HG02759 (cell line): ENCODE results near the gene RAB25.
"Not testable (repeated sequence)": the region's sequence is repeated elsewhere in the genome, so short reads cannot be mapped to it uniquely, and the experiment has no call there.

Experiments
- ATAC-seq: cut with Tn5 transposase; IDR thresholded peaks from one replicate; pipeline ENCODE4 v1.9.1; 2021; ENCODE audit warnings: mild to moderate bottlenecking, moderate library complexity; ENCODE audit not compliant: unreplicated experiment

RAB25 gene

DNA sequence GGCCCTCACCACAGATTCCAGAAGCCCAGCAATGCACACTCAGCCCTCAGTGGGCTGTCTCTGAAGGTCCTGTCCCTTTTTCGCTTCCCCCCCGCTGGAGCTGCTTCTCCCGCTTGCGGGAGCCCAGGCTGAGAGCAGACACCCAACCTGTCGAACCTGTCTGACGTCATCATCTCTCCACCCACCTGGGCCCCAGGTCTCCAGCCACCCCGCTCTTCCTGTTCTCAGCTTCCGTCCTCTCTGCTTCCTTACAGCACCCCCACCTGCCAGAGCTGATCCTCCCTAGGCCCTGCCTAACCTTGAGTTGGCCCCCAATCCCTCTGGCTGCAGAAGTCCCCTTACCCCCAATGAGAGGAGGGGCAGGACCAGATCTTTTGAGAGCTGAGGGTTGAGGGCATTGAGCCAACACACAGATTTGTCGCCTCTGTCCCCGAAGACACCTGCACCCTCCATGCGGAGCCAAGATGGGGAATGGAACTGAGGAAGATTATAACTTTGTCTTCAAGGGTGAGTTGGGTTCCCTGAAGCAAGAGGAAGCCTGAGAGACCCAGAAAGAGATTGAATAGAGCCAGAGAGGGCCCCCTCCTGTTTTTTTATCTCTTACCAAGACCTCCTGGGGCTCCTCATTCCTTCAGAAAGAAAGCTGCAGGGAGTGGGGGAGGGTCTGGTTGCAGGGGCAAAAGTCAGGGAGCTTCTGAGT is at the start of gene RAB25:
TSS of gene RAB25 (plus strand) at position 224 of the 700 bp plus-strand sequence. CDS start at position 465, 241 bp downstream.
- no peak for ATAC-seq

DNA sequence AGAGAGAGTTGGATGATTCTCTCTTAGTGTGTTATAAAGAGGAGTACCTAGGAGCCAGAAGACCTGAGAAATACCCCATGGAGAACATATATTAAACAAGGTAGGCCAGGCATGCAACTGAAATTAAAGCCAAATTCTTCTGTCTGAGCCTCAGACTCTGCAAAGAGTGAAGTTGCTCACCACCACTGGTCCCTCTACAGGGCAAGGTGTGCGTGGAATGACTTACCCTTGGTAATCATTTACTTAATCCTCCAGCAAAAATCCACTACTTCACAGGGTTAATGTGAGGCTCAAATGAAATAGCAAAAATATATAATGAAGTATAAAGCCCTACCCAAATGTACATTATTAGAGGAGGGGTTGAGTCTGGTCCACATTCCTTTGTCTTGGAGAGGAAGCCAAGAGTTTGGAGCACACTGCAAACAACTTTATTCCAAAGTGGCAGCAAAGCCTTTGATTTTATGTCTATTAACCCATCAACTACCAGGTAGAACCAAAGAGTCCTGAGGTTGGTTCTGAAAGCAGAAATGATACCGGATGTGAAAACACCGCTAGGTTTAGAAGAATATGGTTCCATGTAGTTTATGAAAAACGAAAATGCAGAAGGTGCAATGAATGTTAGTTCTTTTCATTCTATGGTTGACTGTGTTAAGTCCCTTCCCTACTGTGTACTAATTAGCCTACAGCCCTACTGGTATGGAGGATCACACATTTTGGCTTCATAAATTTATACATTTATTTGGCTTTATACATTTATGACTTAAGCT is 48.7 kb upstream of the RAB25 start:
- ATAC-seq: peak; percentile 79

DNA sequence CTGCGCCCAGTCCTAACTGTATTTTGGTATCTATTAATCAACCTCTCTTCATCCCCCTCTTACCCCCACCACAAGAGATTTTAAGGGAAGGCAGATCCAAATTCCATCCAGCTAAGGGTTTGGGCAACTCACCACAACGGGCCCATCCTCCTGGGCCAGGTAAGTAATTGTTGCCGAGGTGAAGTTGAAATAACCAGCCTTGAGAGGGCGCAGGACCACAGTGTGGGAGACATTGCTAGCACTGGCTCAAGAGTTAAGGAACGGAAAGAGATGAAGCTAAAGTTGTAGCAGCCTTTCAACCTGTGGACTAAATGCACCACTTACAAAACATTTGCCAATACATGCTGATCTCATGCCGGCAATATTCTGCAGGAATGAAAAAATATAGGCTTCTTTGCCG is 46.1 kb upstream of the RAB25 start:
- ATAC-seq: no peak

DNA sequence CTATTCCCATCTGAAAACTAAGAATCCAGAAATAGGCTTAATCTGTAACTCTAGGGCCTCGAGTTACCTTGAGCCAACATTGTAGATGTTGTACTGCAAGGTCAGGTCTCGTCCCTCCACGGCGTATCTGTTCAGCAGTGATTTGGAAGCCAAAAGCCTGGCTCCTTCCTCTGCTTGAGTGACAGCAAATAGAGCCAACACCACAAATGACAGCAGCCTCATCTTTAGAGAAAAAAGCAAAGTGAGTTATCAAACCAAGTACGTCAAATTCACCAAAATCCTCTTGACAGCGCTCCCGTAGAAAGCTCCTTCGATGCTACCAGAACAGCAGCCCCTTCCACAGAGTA is 41.0 kb upstream of the RAB25 start:
- ATAC-seq: no peak

DNA sequence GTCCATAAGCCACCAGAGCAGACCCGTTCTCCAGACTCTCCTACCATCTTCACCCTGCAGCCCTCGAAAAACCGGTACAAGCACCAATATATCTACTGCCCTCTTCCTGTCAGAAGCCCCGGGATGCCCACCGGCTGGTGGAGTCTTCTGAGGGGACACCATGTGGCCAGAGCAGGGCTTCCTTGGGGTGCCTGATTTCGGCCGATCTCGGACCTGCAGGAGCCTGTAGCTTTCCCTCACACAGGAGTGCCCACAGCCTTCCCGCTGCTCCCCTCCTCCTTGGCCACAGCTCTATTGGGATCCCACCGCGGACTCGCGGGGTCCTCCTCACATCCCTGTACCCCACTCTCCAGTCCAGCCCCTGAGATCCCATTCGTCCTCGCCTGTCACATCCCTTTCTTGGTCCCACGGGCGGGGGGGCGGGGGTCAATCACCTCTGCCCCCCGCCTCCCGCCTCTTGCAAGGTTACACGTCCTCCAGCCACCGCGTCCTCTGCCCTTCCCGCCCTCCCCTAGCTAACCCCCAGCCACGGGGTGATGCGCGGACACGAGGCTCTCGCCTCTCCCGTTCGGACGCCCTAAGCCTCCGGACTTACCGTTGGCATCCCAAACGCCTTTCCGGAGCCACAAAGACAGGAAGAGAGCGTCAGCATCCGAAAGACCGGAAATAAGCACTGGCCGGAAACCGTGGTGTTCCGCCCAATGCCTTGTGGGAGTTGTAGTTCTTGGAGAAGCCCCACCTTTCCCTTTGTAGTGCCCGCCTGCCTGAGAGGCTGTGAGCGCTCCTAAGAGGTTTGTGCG is 40.5 kb upstream of the RAB25 start, which contains the start of gene SSR2:
TSS of gene SSR2 (minus strand) at position 659 of the 800 bp plus-strand sequence. CDS start 784 bp downstream, outside the sequence.
- peak; percentile 98 for ATAC-seq

DNA sequence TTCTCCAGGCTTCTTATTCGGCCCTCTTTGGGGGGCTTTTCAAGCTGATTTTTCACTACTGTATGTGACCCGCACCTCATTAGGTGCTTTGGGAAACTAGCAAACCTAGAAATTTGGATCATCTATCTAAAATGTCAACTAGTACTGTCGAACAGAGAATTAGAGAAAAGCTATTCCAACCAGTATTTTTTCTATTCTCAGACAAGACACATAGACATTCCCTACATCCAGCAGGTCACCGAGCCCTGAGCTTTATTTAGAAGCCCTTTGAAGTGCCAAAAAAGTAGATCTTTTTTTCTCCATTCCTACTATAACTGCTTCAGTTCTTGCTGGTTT is 39.9 kb upstream of the RAB25 start:
- no peak for ATAC-seq

DNA sequence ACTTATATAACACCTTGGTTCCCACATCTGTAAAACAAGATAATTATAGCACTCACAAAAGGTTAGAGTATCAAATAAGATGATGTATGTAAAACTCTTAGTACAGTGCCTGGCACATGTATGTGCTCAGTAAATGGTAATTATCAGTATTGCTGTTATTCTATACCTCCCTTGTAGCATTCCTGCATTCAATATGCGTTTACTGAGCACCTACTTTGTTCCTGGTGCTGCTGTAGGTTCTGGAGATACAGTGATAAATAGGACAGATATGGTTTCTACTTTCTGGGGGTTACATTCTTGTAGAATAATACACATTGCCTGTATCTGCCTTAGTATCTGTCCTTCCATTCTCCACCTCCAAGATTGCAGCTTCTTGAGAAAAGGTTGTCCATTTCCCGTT is 39.0 kb upstream of the RAB25 start:
- no peak for ATAC-seq

DNA sequence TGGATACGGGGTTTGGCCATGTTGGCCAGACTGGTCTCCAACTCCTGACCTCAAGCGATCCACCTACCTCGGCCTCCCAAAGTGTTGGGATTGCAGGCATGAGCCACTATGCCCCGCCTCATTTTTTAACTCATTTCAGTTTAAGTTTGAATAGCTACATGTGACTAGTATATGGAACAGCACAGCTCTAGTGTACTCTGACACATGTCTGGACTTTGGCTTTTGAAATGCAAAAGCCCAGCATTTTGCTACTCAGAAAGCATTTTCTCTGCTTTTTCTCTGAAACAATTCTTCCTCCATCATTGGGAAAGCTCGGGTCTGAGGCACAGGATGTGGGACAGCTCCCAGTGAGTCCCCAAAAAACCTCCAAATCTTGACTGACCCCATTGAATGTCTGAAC is 36.2 kb upstream of the RAB25 start:
- no peak for ATAC-seq

DNA sequence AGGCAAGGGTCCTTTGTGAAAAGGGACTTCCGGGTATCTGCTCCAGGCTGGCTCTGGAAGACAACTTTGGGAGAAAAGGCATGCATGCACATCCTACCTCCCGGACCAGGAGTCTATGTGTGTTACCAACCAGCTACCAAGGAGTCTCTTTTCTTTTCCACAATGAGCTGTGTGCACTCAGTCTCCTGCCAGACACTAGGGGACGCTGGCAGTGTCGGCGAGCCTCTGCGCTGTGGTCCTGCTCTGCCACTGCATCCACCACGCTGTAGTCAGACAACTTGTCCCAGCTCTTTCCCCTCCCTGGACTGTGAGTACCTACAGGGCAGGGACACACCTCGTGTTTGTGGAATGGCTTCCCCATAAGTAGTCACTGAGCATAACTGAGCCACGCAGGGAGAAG is 35.1 kb upstream of the RAB25 start:
- no peak for ATAC-seq

DNA sequence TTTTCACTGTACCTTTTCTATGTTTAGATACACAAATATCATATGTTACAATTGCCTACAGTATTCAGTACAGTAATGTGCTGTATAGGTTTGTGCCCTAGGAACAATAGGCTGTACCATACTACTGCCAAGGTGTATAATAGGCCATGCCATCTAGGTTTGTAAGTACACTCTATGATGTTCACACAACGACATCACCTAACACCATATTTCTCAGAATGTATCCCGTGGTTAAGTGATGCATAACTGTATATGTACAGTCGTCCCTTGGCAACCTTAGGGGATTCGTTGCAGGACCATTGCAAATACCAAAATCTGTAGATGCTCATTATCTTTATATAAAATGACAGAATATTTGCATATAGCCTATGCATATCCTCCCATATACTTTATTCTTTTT is 34.4 kb upstream of the RAB25 start:
- no peak for ATAC-seq

DNA sequence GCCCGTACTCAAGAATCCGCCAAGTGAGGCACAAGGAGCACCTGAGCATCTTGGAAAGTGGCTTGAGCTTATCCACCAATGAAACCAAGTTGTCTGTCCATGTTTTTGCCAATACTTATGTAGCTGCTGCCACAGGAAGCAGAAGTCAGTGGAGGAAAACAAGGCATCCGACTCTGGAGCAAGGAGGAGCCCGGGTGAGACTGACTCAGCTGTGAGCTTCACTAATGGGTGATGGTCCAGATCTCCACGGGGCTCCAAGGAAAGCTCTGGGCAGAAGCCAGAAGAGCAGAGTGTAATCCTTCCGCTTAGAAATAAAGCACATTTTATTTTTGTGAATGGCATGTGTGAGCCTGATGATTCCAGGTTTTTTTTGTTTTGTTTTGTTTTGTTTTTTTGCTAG is 27.9 kb upstream of the RAB25 start:
- no peak for ATAC-seq

DNA sequence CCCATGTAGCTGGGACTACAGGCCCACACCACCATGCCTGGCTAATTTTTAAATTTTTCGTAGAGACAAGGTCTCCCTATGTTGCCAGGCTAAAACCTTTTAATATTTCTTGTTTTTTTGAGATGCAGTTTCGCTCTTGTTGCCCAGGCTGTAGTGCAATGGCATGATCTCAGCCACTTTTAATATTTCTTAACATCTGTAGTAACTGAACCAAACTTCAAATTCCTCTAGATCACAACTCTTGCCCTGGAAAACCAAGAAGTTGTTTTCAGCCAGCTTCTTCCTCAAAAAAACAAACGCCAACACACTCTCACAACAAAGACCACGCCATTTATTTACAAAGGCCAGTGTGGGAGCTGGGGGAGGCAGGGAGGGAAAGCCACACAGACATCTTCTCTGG is 26.0 kb upstream of the RAB25 start:
- ATAC-seq: not testable (repeated sequence)

DNA sequence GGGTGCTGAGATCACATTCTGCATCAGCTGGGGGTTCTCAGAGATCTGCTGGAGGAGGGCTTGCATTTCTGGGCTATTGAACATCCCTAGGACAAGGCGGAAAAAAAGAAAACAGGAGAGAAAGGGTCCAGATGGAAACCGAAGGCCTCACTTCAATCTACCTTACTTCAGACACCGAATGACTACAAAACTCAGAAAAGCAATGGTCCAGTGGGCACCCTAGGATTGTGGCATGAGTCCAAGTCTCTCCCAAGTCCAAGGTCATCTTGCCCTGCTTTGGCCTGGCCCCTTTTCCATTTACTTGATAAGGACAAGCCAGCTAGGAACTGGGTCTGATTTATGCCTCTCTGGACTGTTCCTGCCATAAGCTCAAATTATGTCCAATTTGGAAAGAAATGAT is 18.1 kb upstream of the RAB25 start:
- ATAC-seq: no peak

DNA sequence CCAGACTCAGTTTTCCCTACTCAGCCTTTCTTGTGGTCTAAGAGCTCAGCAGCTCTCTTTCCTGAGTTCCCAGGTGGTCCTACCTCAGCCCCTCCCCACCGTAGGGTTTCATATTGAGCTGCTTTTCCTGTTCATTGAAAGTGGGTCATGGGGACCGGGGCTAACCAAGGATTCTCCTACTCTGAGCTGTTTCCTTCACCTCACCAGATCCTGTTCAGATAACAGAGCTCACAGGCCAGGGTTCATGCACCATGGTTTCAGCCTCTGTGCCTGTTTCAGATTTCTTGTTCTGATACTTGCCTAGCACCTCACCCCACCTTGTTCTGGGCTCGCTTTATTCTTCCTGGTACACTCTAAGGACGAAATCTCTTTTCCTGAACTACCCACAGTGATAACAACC is 15.9 kb upstream of the RAB25 start:
- ATAC-seq: no peak

DNA sequence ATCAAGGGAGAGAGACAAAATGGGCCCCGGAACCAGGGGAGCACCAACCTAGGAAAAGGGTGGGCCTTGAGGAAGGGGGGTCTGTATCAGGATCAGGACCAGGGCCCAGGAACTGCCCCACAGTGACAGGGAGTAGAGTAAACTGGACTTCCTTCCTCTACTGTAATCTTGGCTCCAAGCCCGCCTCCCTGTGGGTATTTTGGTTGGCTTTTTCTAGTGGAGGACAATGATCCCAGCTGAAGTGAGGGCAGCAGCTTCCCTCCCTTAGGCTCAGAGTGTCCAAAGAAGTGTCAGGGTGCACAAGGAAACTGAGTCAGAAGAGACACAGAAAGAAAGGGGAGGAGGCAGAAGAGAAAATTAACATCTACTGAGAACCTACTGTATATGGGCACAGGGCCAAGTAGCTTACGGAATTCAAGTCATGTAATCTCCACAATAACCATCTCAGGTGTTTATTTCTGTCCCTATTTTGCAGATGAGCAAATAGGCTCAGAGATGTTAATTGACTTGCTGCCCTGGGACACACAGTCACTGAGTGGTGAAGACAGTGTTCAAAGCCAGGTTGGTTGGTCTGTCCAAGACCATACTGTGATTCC is 12.2 kb upstream of the RAB25 start:
- no peak for ATAC-seq

DNA sequence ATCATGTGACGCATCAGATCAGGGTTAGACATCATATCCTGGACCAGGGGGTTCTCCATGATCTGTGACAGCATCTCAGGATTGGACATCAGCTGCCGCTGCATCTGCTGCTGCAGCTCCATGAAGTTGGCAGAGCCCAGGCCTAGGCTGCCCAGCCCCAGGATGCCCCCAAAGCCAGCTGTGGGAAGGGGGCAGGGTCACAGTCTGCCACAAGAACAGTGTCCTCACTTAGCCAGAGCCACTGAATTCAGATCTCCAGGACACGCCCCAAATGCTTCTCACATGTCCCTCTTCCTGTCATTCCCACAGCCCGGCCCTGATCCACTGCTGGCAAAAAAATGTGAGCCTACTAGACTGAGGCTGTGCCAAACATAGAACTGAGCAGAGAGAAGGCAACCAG is 10.6 kb upstream of the RAB25 start:
- ATAC-seq: no peak

DNA sequence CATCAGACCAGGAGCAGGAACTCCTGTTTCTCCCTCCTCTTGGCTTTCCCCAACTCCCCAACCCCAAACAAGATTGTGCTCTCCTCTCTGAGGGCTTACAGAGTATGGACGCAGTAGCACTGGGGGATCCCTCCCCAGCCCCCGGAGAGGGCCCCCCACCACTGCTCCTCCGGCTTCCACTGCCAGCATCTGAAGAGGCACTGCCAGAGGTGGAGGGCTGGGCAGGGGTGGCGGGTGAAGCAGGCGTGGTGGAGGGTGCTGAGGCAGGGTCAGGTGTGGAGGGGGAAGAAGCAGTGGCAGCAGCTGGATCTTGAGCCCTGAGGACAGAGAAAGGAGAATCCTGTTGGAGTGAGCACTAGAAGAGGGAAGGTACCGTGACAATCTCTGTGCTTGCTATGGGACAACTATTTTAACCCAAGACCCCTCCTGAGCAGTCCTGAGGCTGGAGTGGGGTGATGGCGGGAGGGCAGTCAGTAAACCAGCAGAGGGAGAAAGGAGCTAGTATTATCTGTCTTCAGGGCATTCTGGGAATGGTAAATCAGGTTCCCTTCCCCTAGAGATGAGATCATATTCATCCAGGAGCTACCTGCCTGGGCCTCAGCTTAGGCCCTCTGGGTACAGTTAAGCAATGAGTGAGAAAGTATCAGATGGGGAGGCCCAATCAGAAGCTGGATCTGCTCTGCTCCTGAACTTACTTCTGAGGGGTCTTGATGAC is 9.8 kb upstream of the RAB25 start:
- no peak for ATAC-seq

DNA sequence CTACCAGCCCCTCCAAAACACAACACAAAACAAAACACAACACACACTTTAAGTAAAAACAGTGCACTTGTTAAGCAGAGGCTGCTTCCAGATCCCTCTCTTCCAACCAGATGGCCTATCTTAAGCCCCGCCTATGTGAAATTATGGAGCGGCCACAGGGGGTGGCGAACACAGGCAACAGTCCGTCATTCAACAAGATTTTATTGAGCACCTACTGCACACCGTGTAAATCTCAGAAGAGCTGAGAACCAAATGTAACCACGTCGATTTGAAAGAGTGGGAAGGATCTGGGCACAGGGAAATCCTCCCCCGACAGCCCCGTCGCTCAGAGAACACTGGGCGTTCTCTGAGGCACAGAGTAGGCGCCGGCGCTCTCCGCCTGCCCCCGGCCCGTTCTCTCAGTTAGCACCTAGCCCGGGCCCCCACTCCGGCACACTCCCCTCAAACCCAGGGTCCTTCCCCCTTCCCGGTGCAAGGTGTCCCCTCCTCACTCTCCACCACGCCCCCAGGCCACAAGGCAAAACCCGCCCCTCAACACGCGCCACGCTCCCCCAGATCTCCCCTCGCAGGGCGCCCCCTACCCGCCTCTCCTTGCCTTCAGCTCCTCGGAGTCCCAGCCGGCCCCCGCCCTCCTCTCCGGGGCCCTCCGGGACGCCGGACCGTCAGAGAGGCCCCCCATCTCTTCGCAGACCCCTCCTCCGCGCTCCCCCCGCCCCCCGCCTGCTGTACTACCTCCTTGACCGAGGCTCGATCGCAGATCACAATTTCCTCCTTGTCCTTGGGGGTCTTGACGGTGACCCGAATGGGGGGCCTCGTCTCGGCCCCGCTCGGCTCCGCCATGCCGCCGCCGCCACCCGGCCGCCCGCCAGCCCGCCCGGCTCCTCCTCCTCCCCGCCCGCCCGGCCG is 7.8 kb upstream of the RAB25 start:
- ATAC-seq: no peak

DNA sequence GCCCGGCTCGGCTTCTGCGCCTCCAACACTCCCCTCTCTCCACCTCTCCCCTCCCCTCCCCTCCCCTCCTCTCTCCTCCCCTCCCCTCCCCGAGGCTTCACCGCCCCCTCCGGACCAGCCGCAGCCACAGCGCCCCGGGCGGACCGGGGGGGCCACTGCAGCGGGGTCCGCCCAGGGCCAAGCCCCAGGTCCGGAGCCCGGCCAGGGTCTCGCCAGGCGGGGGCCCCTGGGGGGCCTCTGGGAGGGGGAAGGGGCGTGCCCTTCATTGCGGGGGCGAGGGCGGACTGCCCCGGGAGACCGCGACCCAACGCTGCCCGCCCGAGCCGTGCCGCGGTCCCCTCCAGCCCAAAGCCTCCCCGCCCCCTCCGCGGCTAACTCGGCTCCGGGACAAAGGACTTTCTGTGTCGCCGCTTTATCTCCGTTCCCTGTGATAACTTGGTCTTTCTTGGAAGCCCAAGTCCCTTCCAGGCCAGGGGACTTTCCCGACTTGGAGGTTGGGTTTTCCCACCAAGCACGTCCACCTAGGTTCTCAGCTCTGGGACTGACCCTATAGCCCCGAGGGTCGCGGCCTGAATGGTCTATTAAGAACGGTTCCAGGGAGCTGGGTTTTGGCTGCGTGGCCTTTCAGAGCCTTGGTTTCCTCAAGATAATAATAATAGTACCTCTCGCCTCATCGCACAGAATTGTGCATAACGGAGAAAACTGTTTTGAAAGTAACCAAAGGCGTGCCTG is 7.0 kb upstream of the RAB25 start, which contains the start of gene UBQLN4:
TSS of gene UBQLN4 (minus strand) at position 31 of the 732 bp plus-strand sequence. CDS start 97 bp downstream, outside the sequence.
- ATAC-seq: peak; percentile 59
